Stimulated activated CD8-positive, alpha-beta memory T cell treated with anti-CD3 and anti-CD28 coated beads, Interleukin-4, amount 100 ng/mL, for 48 hours (primary cell): Measurements from ENCODE around the gene DCBLD2.
A peak's percentile ranks its signal among the peaks of the same experiment; 100 is the strongest.

Source experiments
- DNase-seq: peaks from one replicate; pipeline ENCODE4 v3.0.0-alpha.2; 2020

The DCBLD2 gene

DNA sequence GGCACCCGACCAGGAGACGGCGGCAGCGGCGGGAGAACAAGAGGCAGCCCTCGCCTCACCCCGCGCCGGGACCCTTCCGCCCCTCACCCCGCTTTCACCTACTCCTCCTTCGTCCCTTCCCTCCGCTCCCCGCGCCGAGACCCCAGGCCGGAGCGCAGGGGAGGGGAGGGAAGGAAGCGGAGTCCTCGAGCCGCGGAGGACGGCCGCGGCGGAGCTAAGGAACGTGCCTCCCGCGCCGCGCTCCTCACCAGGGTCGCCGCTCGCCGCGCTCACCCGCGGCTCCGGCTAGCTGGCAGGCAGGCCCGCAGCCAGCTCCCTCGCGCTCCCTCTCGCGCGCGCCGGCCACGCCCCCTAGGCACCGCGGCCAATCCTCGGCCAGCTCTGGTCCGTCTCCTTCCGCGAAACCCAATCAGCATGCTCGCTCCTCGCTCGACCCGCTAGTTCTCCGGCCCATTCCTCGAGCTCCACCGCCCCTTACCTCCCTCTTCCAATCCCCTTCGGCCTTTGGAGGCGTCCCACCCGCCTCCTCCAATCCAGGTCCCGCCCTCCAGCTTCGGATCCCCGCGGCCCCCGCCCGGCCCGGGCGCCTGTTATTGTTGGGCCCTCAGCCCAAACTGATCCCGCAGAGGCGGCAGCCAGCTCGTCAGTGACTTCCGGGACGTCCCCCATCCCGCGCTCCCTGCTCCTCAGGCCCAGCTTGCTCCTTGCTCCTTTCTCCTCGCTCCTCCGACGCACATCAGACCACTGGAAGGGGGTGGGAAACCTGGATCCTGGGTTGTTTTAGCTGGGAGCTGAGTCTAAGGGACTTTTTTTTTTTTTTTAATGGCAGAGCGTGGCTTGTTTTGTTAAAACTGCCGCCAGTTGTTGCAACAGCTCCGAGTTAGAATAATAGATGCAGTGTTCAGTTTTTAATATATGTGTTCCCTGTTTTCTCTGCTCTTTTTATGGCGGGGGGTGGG lies at the start of gene DCBLD2:
DCBLD2 (minus strand) TSS at position 304 of the 959 bp plus-strand sequence. CDS start 369 bp downstream, outside the sequence.
- peak; percentile 90 for DNase-seq

GRCh38 chr3:98945666-98946065 lies 44.2 kb upstream of the DCBLD2 start:
- no peak for DNase-seq

DNA sequence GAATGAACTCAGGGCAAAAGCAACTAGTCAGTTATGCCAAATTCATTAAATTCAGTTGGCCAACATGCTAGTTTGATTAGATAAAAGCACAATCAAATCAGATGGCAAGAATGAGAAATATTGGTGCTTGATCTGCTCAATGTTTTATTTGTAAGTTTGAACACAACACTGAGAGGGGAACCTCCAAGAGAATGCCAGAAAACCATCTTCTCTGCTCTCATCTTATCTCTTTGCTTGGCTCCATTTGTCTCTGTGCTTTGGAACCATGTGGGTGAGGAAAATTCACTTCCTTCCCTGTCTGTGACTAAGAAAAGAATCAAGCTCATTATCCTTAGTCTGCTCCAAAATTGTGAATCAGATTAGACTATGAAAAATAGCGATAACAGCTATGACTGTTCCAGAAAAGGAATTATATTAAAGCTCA lies 43.6 kb upstream of the DCBLD2 start:
- DNase-seq = no peak

GRCh38 chr3:98930413-98930812 lies 28.9 kb upstream of the DCBLD2 start:
- no peak for DNase-seq

GRCh38 chr3:98921957-98922356 lies 20.5 kb upstream of the DCBLD2 start:
- DNase-seq = no peak

GRCh38 chr3:98920166-98920565 lies 18.7 kb upstream of the DCBLD2 start:
- no peak for DNase-seq

DNA sequence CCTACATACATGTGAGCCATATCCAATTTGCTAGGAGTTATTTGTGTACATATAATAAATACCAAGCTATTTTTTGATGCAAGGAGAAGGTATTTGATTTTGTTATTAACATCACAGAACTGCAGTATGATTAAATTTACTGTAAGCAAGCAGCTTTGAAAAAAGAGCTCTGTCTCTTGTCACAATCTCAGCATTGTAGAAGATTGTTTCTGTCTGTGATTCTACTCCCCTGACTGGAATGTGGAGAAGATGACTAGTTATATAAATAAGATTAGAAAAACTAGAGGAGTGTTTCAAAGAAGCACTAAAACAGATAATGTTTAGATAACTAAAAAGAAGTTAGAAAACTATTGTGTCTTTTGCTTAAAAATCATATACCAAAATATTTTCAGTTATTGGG lies 17.1 kb upstream of the DCBLD2 start:
- DNase-seq = no peak

DNA sequence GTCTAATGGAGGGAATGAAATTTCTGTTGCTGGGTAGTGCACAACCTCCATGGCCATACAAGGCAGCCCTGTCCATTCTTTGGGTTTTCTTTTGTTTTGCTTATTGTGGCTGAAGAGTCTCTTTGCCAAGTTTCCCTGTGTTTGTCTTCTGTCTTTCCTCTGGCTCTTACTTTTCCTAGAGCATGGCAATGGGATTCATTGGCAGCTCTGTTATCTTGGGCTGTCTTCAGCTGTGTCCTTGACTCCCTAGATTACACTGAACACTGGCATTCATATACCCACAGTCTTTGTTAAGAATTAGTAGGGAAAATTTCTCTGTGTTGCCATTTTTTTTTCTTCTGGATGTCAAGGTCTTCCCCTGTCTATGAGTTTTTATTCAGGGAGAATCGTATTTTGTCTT lies 16.1 kb upstream of the DCBLD2 start:
- no peak for DNase-seq

- DNase-seq = no peak
Measured at GRCh38 chr3:98914210-98915080, 12.9 kb upstream of the DCBLD2 start.

GRCh38 chr3:98912448-98912847 lies 11.0 kb upstream of the DCBLD2 start:
- DNase-seq = no peak

GRCh38 chr3:98906230-98906629 lies 4.7 kb upstream of the DCBLD2 start:
- DNase-seq = no peak

DNA sequence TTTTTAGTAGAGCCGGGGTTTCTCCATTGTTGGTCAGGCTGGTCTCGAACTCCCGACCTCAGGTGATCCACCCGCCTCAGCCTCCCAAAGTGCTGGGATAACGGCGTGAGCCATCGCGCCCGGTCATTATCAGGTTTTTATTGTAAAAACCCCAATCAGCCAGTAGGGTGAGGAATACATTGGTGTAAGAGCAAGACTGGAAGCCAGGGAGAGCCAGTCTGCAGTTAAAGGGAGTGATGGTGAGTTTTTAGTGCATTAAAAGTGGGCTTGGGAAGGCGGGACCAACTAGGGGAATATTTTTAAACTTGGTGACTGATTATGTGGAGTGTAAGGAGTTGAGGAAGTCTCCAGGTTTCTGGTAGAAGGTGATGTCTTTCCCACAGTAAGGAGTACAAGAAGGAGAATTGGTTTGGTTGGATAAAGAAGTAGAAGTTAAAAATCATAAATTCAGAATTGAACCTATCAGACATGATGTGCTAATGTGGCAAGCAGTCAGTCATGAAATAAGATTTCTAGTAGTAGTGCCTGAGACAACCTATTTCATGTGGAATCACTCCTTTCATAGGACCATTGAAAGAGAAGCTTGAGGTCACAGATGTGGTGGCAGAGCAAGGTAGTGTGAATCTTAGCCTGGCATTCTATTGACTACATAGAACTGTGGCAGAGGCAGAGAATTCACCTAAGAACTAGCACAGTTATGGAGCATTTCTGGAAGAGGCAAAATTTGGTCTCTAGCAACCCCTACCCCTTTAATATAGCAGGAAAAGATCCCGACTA lies 2.4 kb upstream of the DCBLD2 start:
- no peak for DNase-seq

GRCh38 chr3:98903099-98903498 lies 1.6 kb upstream of the DCBLD2 start:
- no peak for DNase-seq

GRCh38 chr3:98902351-98902740 lies 851 bp upstream of the DCBLD2 start:
- no peak for DNase-seq

- peak; percentile 27 for DNase-seq
Measured at GRCh38 chr3:98901119-98901391, 440 bp downstream of the DCBLD2 start.

DNA sequence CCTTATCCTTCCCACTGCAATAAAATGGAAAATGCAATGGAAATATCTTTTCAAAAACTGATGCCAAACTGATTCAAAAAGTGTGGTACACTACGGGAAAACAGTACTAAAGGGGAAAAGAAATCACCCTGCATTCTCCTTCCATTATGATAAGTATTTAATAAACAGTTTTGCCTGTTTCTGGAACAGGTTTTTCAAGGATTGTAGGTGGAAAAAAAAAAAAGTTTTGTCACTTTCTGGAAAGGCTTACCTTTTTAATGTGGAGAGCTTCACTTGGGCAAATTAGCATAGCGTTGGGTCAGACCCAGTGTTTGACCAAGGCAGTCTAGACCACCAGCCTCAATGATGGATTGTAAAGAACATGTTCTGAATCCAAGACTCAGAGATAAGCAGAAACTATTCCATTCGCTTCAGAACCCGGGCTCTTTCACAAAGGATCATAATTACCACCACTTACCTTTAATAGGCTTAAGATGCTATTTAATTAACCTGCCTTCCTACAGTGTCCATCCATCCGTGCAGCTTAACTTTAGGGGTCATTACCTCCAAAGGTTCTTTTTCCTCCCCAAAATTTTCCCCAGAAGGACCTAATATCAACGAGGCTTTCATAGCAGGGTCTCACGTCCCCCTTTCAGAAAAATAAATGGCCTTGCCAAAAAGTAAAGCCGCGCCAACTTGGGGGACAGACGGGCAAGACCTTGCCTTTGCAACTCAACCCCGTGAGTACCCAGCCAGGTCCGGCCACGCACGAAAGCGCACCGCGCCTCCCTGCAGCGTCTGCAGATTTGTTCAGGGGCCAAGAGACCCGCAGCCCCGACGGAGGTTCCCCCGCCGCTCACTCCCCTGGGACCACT lies 1.0 kb downstream of the DCBLD2 start:
- DNase-seq = no peak

GRCh38 chr3:98897701-98898100 lies 3.8 kb downstream of the DCBLD2 start:
- DNase-seq = no peak

DNA sequence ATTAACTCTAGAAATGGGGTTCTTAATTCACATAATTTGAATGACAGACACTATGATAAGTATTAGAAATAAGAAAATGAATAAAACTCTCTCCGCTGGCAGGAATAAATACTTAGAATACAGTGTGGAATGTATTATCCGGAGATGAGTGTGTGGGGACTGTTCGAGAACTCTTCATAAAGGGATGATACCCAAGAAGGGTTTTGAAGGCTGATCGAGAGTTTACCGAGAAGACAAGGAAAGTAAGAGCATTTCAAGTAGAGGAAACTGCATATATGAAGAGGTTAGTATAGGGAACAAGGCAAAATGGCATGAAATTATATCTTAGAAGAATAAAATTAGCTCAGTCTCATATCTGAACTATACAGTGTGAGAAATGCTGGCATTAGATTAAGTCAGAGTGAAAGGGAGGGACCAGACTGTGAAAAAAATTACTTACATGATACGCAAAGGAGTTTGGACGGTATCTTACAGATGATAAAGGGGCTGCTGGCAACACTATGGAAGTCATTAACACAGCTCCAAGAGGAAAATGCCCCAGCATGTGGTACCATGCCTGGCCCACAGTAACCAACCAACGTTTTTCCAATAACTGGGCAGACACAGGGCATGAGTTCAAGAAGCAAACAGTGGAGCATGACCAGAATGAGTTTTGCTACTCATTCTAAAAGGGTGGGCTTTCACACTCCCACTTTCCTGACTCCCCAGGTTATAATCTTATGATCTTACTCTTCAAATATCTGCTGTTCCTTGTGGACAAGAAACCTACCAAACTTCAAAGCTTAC lies 6.5 kb downstream of the DCBLD2 start:
- DNase-seq = no peak

DNA sequence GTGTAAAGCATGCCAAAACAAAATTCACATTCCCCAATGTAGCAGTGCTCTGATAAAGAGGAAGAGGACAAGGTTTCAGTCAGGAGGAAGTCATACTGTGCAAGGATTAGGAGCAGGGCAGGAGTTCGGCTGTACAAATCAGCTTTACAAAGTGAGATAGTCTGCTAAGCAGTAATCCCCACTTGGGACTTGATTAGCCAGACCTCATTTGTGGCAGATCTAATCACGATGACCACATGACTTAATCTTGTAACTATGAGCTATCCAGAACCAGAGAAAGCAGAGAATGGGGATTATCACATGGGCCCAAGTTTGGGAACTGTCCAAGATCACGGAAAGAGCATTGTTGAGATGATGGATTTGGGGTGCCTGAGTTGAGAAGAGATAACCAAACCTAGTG lies 7.8 kb downstream of the DCBLD2 start:
- no peak for DNase-seq

GRCh38 chr3:98892263-98892662 lies 9.2 kb downstream of the DCBLD2 start:
- no peak for DNase-seq
